Right kidney (tissue), 1 donor: ENCODE data around the gene DMXL2.

Experiments
- DNase-seq: peaks from one replicate; pipeline ENCODE4 v3.0.0-alpha.2; 2016

DMXL2 gene

GRCh38 chr15:51405693-51406523, 216.7 kb downstream of the DMXL2 start:
- no peak for DNase-seq

DNA sequence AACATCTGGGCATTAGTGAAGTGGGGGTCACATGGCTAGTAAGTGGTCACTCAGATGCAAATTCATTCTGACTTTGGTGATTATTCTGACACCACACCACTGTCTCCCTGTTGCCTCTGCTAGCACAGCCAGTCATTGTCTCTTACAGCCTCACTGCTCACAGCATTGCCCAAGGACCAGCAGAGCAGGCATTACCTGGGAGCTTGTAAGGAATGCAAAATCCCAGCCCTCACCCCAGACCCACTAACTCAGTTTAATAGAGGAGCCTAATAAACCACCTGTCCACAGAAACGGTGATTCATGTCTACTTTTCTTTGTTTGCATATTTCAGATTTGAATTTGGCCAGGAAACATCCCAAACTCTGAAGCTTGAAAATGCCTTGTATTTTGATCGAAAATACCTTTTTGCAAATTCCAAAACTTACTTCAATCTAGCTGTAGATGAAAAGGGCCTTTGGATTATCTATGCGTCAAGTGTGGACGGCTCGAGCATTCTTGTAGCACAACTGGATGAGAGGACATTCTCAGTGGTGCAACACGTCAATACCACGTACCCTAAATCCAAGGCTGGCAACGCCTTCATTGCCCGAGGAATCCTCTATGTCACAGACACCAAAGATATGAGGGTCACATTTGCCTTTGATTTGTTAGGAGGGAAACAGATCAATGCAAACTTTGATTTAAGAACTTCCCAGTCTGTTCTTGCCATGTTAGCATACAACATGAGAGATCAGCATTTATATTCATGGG, 218.4 kb downstream of the DMXL2 start:
- DNase-seq = no peak

DNA sequence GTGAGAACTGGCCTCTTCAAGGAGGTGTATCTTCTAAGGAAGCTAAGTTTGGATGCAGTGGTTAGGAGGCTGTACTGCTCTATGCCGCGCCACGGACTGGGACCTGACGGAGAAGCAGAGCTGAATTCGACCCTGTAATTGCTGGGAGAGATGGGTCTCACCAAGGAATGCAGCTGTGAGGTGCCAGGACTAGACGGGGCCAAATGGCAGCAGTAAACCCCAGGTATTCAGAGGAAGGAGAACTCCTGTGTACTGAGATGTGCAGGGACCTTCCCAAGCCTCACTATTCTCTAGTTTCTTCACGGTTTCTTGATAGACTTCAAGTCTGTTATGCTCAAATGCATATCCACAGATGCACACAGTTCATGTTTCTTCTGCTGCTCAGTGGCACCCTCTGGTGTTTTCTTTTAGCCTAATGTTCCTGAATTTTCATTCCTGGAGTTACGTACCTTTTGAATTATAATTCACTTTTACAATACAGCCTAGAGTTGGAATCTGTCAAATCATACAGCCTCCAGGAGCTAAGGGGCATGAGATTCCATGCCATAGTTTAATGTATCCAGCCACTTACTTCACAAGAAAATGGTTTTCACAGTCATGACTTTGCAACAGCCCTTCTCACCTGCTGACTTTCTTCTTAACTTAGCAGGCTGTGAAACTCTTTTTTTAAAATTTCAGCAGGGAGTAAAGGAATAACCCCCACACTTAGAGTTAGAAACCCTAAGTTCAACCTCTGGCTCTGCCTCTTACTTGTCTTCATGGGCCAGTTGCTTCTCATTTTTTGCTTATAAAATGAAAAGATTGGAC, 219.3 kb downstream of the DMXL2 start:
- DNase-seq = no peak

DNA sequence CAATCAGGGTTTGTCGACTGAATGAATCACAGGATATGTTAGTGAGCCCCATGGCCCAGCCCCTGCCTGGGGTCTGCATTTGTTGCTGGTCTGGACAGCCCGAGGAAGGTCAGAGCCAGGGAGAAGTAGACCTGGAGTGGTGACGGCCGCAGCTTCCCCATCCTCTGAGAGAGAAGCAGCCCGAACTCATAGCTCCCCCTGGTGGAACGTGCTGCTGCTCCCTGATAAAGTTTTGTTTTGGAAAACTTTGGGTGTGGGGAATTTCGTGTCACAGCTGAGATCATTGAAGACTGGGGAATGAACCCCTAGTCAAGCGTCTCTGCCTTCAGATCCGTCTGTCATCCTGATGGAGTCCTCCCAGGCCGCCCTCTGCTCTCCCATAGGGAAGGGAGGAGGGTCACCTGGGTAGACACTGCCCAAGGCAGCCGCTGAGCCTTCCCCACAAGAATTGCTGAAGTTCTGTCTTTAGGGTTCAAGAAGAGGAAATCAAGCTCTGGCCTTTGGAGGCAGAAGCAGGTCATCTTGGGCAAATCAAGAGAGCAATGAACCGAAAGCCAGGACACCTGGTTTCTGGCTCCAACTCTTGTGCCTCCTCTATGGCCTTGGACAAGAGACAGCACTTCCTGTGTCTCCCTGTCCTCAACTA, 220.6 kb downstream of the DMXL2 start:
- DNase-seq = no peak

DNA sequence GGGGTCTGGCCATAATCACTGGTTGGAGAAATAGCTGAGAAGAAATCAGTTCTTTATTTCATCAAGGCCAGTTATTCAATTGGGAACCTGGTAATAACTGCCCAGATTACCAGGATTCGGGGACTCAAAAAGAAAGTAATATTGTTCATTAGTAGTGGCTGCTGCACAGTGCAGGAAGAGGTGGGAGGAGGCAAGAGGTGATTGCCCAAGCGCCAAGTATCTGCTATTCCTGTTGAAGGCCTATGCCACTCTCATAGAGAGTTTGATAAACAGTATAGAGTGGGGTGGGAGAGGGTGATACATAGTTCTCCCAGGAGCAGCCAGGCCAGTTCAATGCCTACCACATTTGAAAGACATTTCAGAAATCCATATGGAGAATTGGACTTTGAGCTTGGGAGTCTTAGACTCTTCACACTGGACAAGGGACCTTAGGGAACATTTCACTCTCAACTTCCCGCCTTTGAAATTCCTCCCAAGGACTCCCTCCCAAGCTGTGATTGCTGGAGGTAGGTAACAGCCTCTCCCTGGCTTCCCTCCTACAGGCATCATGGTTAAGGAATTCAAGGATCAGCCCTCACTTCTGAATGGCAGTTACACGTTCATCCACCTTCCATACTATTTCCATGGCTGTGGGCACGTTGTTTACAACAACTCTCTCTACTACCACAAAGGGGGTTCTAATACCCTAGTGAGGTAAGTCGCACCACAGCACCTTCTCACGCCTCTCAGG, 221.4 kb downstream of the DMXL2 start:
- no peak for DNase-seq

DNA sequence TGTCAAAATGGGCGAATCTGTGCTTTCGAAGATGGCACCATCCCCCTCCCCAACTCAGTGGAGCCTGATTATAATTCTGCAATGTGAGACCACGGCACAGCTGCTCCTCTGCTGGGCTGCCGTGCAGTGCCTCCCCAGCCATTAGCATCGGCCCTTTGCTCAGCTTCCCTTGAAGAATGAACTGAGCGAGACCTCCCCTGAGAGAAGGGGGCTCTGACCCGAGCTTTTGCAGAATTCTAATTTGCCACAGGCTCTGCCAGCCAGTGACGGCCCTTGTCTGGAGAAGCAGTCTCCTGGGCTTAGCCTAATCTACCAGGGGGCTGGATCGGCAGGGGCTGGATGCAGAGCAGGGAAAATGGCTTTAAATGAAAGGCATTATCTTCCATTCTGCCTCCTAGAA, 223.9 kb downstream of the DMXL2 start:
- DNase-seq = no peak
